ENCODE measurements around the gene TMEM117. TPM values are rescaled to one million over a fixed set of nuclear protein-coding genes. Genes with fewer than 3 reads are reported as not detected.
"Not testable (repeated sequence)": the region's sequence is repeated elsewhere in the genome, so short reads cannot be mapped to it uniquely, and the experiment has no call there.

Gene TMEM117
- total RNA-seq, 2 donors from 2014 or later, result 5.8 to 6.5 TPM

- Mint-ChIP-seq H3K36me3 (ENCODE audit: low read depth) (peaks cover 2% of the 10 kb centered on the region), H3K27me3 (no peaks in the 10 kb centered on the region), H3K4me1 (no peaks in the 10 kb centered on the region), H3K27ac (no peak overlapping the region), H3K4me3 (no peak overlapping the region)
- H3K9me3 ChIP-seq (ENCODE audit: control insufficient read depth, low read length, poor library complexity, severe bottlenecking), result no peaks in the 10 kb centered on the region
- ATAC-seq (no peak), DNase-seq (no peak)
Measured at GRCh38 chr12:44225149-44225510, 389.2 kb downstream of the TMEM117 start.

GRCh38 chr12:44227616-44228015, 391.7 kb downstream of the TMEM117 start:
- DNase-seq, result no peak
- Mint-ChIP-seq H3K27me3 (no peaks in the 10 kb centered on the region), H3K27ac (no peak overlapping the region), H3K36me3 (ENCODE audit: low read depth) (peaks cover 2% of the 10 kb centered on the region), H3K4me3 (no peak overlapping the region), H3K4me1 (no peaks in the 10 kb centered on the region)
- no peaks in the 10 kb centered on the region for H3K9me3 ChIP-seq (ENCODE audit: control insufficient read depth, low read length, poor library complexity, severe bottlenecking)
- ATAC-seq, result no peak

- ATAC-seq (no peak), DNase-seq (no peak)
- Mint-ChIP-seq H3K4me3 (no peak overlapping the region), H3K27ac (no peak overlapping the region), H3K27me3 (no peaks in the 10 kb centered on the region), H3K4me1 (no peaks in the 10 kb centered on the region), H3K36me3 (ENCODE audit: low read depth) (no peaks in the 10 kb centered on the region)
- no peaks in the 10 kb centered on the region for H3K9me3 ChIP-seq (ENCODE audit: control insufficient read depth, low read length, poor library complexity, severe bottlenecking)
Measured at GRCh38 chr12:44229846-44230245, 394.0 kb downstream of the TMEM117 start.

- DNase-seq (no peak), ATAC-seq (no peak)
- no peaks in the 10 kb centered on the region for H3K36me3 Mint-ChIP-seq (ENCODE audit: low read depth)
- no peaks in the 10 kb centered on the region for H3K9me3 ChIP-seq (ENCODE audit: control insufficient read depth, low read length, poor library complexity, severe bottlenecking)
- H3K4me1 Mint-ChIP-seq, result no peaks in the 10 kb centered on the region
- H3K4me3 Mint-ChIP-seq, result no peak overlapping the region
- H3K27ac Mint-ChIP-seq, result no peak overlapping the region
- no peaks in the 10 kb centered on the region for H3K27me3 Mint-ChIP-seq
Measured at GRCh38 chr12:44235674-44236073, 399.8 kb downstream of the TMEM117 start.

GRCh38 chr12:44240186-44240585, 404.3 kb downstream of the TMEM117 start:
- H3K36me3 Mint-ChIP-seq (ENCODE audit: low read depth), result no peaks in the 10 kb centered on the region
- H3K4me3 Mint-ChIP-seq, result no peak overlapping the region
- no peaks in the 10 kb centered on the region for H3K27me3 Mint-ChIP-seq
- no peak overlapping the region for H3K27ac Mint-ChIP-seq
- no peak for ATAC-seq
- H3K4me1 Mint-ChIP-seq, result no peaks in the 10 kb centered on the region
- no peaks in the 10 kb centered on the region for H3K9me3 ChIP-seq (ENCODE audit: control insufficient read depth, low read length, poor library complexity, severe bottlenecking)
- no peak for DNase-seq

GRCh38 chr12:44245932-44246331, 410.1 kb downstream of the TMEM117 start:
- DNase-seq (no peak), ATAC-seq (no peak)
- no peaks in the 10 kb centered on the region for H3K27me3 Mint-ChIP-seq
- no peaks in the 10 kb centered on the region for H3K36me3 Mint-ChIP-seq (ENCODE audit: low read depth)
- H3K27ac Mint-ChIP-seq, result no peak overlapping the region
- no peak overlapping the region for H3K4me3 Mint-ChIP-seq
- no peaks in the 10 kb centered on the region for H3K4me1 Mint-ChIP-seq
- no peaks in the 10 kb centered on the region for H3K9me3 ChIP-seq (ENCODE audit: control insufficient read depth, low read length, poor library complexity, severe bottlenecking)

GRCh38 chr12:44246482-44247105, 410.7 kb downstream of the TMEM117 start:
- no peaks in the 10 kb centered on the region for H3K36me3 Mint-ChIP-seq (ENCODE audit: low read depth)
- no peak overlapping the region for H3K4me3 Mint-ChIP-seq
- ATAC-seq (no peak), DNase-seq (no peak)
- H3K27me3 Mint-ChIP-seq, result no peaks in the 10 kb centered on the region
- H3K9me3 ChIP-seq (ENCODE audit: control insufficient read depth, low read length, poor library complexity, severe bottlenecking), result no peaks in the 10 kb centered on the region
- H3K4me1 Mint-ChIP-seq, result no peaks in the 10 kb centered on the region
- no peak overlapping the region for H3K27ac Mint-ChIP-seq

- no peaks in the 10 kb centered on the region for H3K27me3 Mint-ChIP-seq
- DNase-seq (no peak), ATAC-seq (no peak)
- H3K36me3 Mint-ChIP-seq (ENCODE audit: low read depth), result peaks cover 2% of the 10 kb centered on the region
- H3K27ac Mint-ChIP-seq, result no peak overlapping the region
- no peaks in the 10 kb centered on the region for H3K4me1 Mint-ChIP-seq
- H3K4me3 Mint-ChIP-seq, result no peak overlapping the region
- no peaks in the 10 kb centered on the region for H3K9me3 ChIP-seq (ENCODE audit: control insufficient read depth, low read length, poor library complexity, severe bottlenecking)
Measured at GRCh38 chr12:44247588-44247987, 411.7 kb downstream of the TMEM117 start.

GRCh38 chr12:44248436-44248835, 412.6 kb downstream of the TMEM117 start:
- Mint-ChIP-seq H3K4me1 (no peaks in the 10 kb centered on the region), H3K36me3 (ENCODE audit: low read depth) (peaks cover 2% of the 10 kb centered on the region), H3K27me3 (no peaks in the 10 kb centered on the region), H3K4me3 (no peak overlapping the region), H3K27ac (no peak overlapping the region)
- no peak for ATAC-seq
- no peak for DNase-seq
- no peaks in the 10 kb centered on the region for H3K9me3 ChIP-seq (ENCODE audit: control insufficient read depth, low read length, poor library complexity, severe bottlenecking)

GRCh38 chr12:44250440-44250839, 414.6 kb downstream of the TMEM117 start:
- H3K27me3 Mint-ChIP-seq; H3K4me1 Mint-ChIP-seq; ATAC-seq; DNase-seq; H3K4me3 Mint-ChIP-seq; H3K9me3 ChIP-seq (ENCODE audit: control insufficient read depth, low read length, poor library complexity, severe bottlenecking); H3K27ac Mint-ChIP-seq; H3K36me3 Mint-ChIP-seq (ENCODE audit: low read depth): not testable (repeated sequence)

- no peak overlapping the region for H3K27ac Mint-ChIP-seq
- H3K4me3 Mint-ChIP-seq, result no peak overlapping the region
- ATAC-seq (no peak), DNase-seq (no peak)
- peaks cover 2% of the 10 kb centered on the region for H3K36me3 Mint-ChIP-seq (ENCODE audit: low read depth)
- no peaks in the 10 kb centered on the region for H3K4me1 Mint-ChIP-seq
- H3K9me3 ChIP-seq (ENCODE audit: control insufficient read depth, low read length, poor library complexity, severe bottlenecking), result no peaks in the 10 kb centered on the region
- no peaks in the 10 kb centered on the region for H3K27me3 Mint-ChIP-seq
Measured at GRCh38 chr12:44253338-44253856, 417.5 kb downstream of the TMEM117 start.

- Mint-ChIP-seq H3K27me3 (no peaks in the 10 kb centered on the region), H3K4me3 (no peak overlapping the region), H3K4me1 (no peaks in the 10 kb centered on the region)
Measured at GRCh38 chr12:44258246-44258645, 422.4 kb downstream of the TMEM117 start.

GRCh38 chr12:44259890-44260289, 424.0 kb downstream of the TMEM117 start:
- Mint-ChIP-seq H3K4me1 (no peaks in the 10 kb centered on the region), H3K27ac (no peak overlapping the region), H3K27me3 (no peaks in the 10 kb centered on the region), H3K4me3 (no peak overlapping the region), H3K36me3 (ENCODE audit: low read depth) (no peaks in the 10 kb centered on the region)
- no peaks in the 10 kb centered on the region for H3K9me3 ChIP-seq (ENCODE audit: control insufficient read depth, low read length, poor library complexity, severe bottlenecking)
- ATAC-seq (no peak), DNase-seq (no peak)

More at GRCh38 chr12:44258246-44258645, 422.4 kb downstream of the TMEM117 start:
- no peaks in the 10 kb centered on the region for H3K36me3 Mint-ChIP-seq (ENCODE audit: low read depth)
- ATAC-seq (no peak), DNase-seq (no peak)
- no peaks in the 10 kb centered on the region for H3K9me3 ChIP-seq (ENCODE audit: control insufficient read depth, low read length, poor library complexity, severe bottlenecking)
- no peak overlapping the region for H3K27ac Mint-ChIP-seq

GRCh38 chr12:44260581-44260980, 424.7 kb downstream of the TMEM117 start:
- H3K9me3 ChIP-seq (ENCODE audit: control insufficient read depth, low read length, poor library complexity, severe bottlenecking), result no peaks in the 10 kb centered on the region
- Mint-ChIP-seq H3K4me3 (no peak overlapping the region), H3K27ac (no peak overlapping the region), H3K36me3 (ENCODE audit: low read depth) (no peaks in the 10 kb centered on the region), H3K27me3 (no peaks in the 10 kb centered on the region), H3K4me1 (no peaks in the 10 kb centered on the region)
- DNase-seq, result no peak
- no peak for ATAC-seq
